COLO668 (cell line): ENCODE results near the gene NOP10.
A peak's percentile ranks its signal among the peaks of the same experiment; 100 is the strongest.
"Not testable (repeated sequence)": the region's sequence is repeated elsewhere in the genome, so short reads cannot be mapped to it uniquely, and the experiment has no call there.

ENCODE experiments used
- DNase-seq: peaks from one replicate; lab custom pipeline; 2025; ENCODE audit not compliant: unreplicated experiment; lab: John Stamatoyannopoulos, UW

NOP10 gene

DNA sequence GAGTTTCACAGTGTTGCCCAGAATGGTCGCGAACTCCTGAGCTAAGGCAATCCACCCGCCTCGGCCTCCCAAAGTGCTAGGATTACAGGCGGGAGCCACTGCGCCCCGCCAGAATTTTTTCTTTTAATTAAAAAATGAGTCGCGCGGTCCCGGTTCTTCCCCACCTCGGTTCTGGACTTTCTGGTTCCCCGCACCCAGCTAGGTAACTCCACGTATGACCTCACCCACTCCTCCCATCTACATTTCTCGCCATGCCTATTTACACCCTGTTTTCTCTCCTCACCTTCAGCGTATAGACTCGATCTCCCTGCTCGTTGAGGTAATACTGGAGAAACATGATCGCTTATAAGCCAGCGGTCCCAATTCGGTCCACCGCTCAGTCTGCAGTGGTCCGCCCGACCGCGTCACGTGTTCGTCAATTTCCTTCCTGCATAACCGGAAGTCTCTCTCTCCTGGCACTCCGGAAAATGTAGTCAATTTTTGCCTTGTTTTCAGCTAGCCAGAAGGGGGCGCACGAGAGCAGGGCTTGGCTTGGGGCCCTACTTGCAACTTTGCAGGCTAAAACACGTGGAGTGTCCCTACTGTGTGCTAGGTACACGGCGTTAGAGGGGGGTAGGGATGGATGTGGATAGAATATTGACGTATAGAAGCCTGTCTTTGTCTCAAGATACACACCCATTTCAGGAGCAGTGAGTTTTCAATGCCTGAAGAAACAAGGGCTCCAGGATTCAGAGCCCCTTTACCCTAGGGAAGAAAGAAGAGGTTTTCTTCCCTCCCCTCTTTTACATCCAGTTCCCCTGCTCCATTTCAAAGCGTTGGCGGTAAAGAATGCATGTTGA, at the start of gene NOP10, which contains the start of gene NUTM1:
Gene NOP10 (minus strand): TSS at position 400 of the 839 bp plus-strand sequence. CDS start 63 bp downstream, at position 337.
Gene NUTM1 (plus strand): TSS at position 579 of the 839 bp plus-strand sequence. CDS start 382 bp downstream, outside the sequence.
- peak; percentile 90 for DNase-seq

DNA sequence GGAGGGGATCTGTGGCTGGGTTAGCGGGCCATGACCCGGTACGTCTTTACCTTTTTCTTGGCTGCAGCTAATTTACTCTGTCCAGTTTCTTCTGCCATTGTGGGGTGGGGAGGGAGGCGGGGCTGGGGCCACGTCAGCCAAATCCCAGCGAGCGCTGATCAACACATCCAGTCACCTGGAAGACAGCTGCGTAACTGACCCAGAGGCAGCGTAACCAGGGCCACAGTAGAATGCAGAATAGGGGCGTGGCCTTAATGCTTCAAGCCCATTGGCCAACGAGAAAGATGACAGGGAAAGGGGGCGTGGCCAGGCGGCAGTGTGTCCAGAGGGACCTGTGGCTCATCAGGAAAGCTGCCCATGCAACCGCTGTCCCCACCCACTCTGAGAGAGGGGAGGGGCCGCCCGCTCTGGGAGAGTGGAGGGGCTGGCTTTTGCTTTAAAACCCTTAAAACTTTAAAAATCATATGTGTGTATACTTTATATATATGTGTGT, 46.7 kb upstream of the NOP10 start:
- not testable (repeated sequence) for DNase-seq

DNA sequence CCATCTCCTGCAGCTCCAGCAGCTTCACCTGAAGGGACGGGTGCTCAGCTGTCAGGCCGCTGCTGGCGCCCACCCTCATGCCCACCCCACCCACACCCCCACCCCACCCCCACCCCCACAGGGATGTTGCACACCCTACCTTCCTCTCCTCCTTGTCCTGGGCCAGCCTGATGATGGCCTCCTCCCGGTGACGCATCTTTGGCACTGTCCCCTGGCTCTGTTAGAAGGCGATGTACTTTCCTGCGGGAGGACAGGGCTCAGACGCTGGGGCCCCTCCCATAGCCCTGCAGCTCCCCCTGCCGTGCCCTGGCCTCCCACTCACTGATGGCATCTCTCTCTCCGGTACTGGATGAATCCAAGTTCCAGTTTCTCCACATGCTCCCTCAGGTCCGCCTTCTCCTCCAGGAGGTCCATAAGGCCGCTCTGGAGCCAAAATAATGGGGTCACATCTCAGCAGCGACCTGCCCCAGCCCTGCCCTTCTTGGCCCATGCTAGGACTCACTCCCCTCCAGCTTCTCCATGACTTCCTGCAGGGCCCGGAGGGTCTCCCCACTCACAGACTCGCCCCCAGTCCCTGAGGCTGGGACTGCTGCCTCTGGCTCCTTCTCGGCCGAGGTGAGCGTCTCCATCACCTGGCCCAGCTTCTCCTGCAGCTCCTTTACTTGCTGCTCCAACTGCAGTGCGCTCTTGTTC, 39.0 kb upstream of the NOP10 start:
- not testable (repeated sequence) for DNase-seq

DNA sequence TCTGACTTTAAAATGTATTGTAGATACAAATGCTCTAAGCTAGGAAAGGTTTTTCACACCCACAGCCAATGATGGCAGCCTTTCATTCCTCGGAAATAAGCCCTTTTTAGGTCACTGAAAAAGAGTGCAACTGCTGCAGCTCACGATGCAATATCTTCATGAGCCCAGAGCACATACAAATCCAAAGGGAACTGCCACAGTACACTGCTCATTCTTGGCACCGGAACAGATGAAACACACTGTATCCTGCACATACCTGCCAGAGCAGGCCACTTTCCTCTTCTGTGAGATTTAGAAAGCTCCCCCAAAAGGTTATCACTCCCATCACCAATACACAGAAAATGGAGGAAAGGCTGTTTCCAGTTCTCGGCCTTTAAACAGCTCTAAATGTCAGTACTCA, 37.6 kb upstream of the NOP10 start:
- DNase-seq = not testable (repeated sequence)

DNA sequence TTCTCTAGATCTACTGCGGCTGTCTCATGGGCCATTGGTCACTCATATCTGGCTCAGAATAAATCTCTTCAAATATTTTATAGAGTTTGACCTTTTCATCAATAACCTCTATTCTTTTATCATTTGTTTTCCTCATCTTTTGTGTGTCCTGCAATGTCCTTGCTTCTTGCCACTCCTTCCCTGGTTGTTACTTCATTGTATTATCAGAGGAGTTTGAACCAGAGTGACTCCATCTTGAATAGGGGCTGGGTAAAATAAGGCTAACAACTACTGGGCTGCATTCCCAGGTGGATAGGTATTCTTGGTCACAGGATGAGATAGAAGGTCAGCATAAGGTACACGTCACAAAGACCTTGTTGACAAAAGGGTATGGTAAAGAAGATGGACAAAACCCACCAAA, 33.9 kb upstream of the NOP10 start:
- no peak for DNase-seq

DNA sequence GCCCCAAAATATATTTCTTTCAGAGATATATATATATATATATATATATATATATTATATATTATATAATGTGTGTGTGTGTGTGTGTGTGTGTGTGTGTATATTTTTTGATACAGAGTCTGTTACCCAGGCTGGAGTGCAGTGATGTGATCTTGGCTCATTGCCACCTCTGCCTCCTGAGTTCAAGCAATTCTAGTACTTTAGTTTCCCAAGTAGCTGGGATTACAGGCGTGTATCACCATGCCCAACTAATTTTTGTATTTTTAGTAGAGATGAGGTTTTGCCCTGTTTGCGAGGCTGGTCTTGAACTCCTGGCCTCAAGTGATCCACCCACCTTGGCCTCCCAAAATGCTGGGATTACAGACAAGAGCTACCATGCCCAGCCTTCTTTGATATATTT, 32.6 kb upstream of the NOP10 start:
- DNase-seq = not testable (repeated sequence)

DNA sequence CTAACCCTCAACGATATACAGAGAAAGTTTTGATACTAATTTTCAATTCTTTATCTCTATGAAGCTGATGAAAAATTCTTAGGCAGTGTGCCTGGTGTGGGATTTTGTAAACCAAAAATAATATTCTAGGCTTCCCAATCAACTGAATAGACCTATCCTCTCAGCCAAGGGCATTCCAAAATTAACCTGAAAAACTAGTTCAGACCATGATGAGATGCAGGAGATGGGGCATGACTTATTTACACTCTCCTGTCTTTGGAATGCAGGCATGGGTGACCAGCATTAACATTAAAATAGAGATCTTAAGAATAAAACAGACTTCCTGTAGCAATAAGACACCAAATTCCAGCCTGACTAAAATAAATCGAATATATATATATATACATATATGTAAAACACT, 31.9 kb upstream of the NOP10 start:
- no peak for DNase-seq

DNA sequence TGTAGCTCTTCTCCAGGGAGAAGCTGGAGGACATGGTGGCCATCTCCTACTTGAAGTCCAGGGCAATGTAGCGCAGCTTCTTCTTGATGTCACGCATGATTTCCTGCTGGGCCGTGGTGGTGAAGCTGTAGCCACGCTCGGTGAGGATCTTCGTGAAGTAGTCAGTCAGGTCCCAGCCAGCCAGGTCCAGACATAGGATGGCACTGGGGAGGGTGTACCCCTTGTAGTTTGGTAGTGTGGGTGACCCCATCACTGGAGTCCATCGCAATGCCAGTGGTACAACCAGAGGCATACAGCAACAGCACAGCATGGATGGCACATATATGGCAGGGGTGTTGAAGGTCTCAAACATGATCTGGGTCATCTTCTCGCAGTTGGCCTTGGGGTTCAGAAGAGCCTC, 31.0 kb upstream of the NOP10 start:
- no peak for DNase-seq

DNA sequence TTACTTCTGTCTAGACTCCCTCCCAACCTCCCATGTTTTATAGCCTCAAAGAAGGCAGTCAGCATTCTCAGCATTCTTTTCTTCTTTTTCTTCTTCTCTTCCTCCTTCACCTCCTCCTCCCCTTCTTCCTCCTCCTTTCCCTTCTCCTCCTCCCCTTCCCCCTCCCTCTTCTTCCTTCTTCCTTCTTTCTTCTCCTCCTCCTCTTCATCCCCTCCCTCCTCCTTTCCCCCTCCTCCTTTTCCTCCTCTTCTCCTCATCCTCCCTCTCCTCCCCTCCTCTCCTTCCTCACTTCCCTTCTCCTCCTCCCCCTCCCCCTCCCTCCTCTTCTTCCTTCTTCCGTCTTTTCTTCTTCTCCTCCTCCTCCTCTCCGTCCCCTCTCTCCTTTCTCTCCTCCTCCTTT, 27.7 kb upstream of the NOP10 start:
- DNase-seq = no peak

DNA sequence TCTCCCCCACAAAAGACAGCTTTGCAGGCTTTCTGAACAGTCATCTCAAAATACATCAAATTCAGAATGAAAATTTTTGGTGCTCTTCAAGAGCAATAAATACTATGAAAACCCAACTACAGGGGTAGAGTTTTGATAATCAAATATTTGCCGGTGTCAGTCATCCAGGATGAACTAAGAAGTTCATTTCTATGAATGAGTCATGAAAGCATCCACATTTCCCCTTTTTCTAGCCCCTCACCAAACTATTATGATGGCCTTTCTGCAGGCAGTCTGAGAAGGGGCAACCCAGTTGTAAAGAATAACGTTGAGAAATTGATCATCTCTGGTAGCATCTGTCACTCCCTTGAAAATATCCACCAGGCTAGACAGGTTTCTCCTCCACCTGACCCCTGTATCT, 27.2 kb upstream of the NOP10 start:
- DNase-seq = no peak

DNA sequence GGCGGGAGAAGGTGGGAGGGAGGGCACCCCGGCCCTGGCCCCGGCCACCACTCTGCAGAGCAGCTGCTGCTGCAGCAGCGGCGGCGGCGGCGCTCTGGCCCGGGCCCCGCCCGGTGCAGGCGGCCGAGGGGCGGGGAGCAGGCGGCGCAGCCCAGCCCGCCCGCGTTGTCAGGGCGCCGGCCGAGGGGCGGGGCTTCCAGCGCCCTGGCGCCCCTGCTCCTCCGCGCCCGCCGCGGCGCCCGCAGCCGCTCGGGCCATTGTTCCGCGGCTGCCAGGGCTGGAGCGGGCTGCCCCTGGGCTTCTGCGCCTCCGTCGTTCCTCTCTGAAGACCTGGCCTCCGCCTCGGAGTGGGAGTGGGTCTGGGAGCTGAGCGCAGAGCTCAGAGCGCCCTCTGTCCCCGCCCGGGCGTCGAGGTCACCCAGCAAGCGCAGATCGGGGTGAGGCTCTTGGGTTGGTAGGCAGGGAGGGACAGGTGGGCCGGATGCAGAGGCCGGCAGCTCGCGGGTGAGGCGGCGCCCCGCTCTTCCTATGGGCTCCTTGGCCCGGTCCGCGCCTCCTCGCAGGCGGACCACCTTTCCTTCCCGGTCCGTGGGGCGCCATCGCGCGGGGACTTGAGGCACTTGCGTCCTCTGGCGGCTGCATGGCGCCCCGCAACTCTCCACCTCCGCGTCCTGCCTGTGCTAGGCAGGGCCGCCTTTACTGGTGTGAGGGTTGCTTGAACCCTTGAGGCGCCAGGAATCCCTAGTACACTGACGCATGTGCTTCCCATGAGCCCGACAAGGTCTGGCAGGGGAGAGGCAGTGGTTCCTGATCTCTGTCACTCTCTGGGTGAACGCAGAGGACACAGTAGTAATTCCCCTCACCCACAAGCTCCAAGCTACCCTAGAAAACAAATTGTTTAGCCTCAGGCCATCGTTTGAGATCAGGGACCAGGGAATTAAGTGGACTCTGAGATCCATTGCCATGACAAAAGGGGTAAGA, 24.5 kb upstream of the NOP10 start, which contains the start of gene LPCAT4:
Gene LPCAT4 (minus strand): TSS at position 96 of the 981 bp plus-strand sequence. CDS start 96 bp downstream, outside the sequence.
- DNase-seq = peak; percentile 92

DNA sequence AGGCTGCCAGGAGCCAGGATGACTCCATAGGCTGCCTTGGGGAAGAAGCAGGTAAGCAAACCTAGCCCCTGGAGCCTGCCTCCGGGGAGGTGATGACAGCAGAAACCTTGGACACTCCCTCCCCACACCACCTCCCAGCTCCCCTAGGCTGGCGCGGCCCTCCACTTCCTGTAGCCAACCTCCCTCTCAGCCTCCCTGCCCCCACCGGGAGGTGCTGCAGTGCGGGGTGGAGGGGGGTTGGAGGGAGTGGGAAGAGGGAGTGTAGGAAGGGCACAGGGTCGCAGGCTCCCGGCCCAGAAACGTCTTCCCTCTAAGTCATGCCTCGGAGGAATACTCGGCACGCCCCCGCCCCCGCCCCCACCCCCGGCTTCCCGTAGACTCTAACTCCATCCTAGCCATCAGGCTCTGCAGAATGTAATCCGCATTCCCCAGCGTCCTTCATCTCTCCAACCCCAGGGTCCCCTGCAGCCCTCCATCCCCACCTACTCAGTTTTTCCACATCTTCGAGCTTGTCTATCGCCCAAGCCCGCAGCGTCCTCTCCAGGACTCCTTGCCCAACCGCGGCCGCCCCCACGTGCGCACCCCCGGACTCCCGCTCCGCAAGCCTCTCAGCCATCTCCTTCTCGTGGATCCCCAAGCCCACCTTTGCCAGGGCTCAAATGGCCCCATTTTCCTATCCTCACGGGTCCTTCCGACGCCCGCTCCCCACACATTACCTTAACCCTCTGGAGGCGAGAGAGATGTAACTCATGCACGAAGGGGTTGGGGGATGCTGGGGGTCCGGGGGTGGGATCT, 23.5 kb upstream of the NOP10 start:
- DNase-seq = peak; percentile 79

DNA sequence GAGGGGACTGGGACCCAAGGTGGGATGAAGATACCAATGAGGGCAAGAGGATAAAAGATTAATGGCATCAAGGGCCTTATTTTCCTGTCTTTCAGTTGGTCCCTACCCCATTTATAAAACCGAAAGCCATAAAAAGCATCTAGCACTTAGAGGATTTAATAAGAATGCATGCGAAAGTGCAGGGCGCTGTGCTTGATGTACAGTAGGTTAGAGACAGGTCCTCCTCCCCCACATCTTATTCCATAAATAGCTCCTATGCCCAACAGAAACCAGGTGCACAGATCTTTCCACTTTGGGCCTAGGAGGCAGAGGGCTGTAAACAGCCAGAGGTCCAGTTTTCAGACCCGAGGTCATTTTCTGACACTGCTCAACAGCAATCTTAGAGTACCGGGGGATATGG, 22.9 kb upstream of the NOP10 start:
- no peak for DNase-seq

DNA sequence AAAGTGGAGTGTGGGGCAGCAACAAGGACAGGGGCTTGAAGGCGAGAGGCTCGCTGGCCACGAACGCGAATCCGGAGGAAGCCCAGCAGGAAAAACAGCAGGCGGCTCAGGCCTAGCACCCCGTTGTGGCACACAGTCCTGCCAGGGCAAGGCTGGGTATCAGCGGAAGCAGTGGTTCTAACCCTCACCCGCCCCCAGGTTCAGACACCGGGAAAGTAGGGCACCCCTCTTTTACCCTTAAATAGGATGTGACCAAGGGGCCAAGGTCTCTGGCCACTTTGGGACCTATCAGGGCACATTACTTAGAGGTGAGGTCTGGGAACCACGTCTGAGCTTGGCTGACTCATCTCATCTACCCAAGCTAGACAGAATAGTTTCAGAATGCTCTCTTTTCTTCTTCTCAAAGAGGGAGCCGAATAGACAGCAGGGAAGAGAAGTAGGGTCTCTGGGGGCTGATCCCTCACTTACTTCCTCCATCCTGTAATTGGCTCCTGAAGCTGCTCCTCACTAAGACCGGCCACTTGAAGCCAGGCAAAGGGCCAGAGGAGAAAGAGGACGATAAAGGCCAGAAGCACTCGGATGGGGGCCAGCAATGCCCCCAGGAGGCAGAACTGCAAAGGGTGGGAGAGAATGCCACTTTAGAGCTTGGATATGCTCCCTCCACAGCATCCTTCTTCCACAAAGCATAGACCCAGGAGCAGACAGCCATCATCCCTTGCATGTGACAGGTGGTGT, 22.3 kb upstream of the NOP10 start:
- no peak for DNase-seq

DNA sequence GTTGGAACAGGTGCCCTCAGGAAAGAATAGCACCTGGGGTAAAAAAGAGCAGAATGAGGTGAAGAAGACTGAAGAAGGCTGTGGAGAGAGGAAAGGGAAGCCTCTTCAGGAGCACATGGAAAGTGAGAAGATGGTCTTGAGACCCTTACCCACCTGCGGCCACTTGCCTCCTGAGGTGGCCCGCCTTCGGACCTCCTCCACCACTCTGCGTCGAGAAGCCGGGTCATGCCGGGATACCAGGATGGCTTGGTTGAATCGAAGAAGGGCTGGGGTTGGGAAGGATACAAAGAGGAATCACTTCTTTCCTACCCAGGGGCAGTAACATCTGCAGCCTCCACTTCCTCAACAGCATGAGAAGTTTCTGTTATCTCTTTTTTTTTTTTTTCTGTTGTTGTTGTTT, 21.1 kb upstream of the NOP10 start:
- no peak for DNase-seq

DNA sequence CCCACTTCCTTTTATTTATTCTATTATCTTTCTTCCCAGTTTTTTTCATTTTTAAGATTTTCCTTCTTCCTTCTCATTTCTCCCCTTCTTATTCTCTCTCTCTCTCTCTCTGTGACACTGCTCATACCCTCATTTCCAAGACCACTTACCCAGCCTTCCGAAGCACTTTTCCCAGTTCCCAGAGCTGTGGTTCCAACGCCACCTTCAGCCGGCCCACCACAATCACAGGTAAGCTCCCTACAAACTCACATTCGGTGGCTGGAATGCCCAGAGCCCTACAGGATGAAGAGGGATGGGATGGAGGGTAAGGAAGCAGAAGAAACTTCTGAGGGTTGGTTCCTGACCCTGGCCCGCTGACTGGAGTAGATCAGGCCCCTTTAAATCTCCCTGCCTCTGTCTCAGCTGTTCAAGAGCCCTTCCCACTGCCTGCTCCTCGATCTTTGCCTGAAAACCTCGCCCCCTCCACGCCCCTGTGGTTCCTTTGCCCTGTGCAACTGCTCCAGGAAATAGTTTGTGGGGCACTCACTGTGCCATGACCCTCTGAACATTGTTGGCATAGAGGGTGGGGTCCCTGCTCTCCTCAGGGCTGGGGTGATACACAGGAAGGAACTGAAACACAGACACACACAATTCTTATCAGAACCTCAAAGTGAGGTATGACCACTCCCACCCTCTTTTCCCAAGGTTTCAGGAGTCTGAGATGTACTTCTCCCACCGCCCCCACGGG, 19.3 kb upstream of the NOP10 start:
- no peak for DNase-seq

DNA sequence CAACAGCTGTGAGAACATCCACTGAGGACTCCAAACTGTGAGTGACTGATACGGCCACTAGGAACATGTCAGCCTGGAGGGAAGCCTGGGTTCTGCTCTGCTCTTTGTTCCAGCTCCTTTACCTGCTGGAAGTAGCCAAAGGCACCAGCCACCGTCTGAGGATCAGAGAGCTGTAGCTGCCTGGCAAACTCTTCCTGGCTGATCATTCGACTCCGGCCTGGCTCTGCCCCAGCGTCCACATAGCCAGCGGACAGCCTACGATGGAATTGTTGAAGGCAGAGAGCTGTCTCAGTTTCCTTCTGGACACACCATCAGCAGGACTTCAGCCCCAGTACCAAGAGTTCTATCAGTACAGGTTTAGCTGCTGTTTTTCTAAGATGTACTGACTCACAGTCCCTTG, 18.3 kb upstream of the NOP10 start:
- DNase-seq = no peak

DNA sequence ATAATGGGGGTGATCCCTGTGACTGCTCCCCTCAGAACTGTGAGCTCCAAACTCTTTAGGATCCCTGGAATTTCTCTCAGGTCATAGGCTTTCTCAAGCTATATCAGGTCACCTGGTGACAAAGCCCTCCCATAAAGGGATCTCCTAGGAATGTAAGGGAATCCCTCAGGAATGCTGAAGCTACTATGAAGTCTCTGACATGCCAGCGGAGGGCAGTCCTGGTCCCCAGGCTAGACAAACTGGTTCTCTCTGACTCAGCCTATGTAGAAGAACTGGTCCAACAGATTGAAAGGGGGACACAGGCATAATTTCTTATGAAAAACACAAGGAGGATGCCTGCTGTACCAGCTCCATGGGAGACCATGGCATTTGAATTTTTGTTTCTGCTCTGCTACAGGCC, 17.4 kb upstream of the NOP10 start:
- DNase-seq = no peak

DNA sequence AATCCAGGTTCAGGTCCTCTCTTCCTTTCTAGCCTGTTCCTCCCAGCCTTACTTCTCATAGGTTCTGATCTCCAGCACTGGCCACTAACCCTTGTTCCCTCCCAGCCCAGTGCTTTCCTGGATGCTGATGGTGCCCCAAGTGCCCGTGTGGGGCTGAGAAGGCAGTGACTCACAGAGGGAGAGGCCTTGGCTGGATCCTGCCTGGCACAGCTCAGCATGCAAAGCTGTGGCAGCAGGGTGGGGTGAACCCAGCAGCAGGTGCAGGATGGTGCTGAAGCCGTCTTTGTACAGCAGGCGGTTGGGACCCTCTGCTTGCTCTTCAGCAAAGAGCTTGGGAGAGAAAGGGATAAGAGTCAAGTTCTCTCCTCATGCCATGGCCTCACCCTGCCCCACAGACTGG, 16.5 kb upstream of the NOP10 start:
- no peak for DNase-seq
